ENCODE data around the gene UTS2B. TPM values are rescaled to one million over a fixed set of nuclear protein-coding genes. Genes with fewer than 3 reads are reported as not detected.
A peak's percentile ranks its signal among the peaks of the same experiment; 100 is the strongest.

Gene UTS2B
- total RNA-seq, 1 experiment from 2014 or later = not detected

DNA sequence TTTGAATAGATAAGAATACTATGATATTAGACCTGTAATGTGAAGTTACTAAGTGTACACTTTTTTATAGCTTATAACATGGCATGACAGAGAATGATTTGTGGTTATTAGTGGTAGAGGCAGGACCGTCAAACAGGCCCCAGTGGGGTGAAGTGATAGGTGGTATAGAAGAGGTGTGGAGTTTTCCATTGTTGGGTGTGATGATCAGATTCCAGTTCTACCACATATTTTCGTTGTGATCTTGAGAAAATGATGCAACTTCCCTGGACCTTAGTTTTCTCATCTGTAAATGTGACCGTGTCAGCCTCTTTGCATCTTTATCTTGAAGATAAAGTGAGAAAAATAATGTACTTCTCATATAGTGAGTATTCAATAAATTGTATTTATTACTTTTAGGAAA, 30.3 kb upstream of the UTS2B start:
- Histone ChIP-seq H3K27ac (no peak overlapping the region), H3K9me3 (replicated peaks) (no peaks in the 10 kb centered on the region), H3K36me3 (peaks cover 3% of the 10 kb centered on the region), H3K4me1 (no peaks in the 10 kb centered on the region), H3K4me3 (no peak overlapping the region), H3K27me3 (no peaks in the 10 kb centered on the region)
- DNase-seq = no peak

DNA sequence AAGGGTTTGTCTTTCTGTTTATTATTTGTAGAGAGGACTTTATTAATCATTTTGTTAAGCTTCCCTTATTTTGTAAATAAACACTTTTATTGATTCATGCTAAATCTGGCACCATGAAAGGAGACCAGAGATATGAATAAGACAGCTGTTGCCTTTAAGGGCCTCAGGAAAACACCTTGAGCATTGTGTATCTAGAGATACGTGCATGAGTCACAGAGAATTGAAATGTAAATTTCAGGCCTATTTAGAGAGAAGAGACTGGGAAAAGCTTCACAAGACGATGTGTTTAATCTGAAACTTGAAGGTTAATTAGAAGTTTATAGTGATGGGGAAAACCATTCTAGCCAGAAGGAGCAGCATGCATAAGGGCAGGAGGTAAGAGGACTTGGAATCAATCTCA, 28.6 kb upstream of the UTS2B start:
- Histone ChIP-seq H3K9me3 (replicated peaks) (no peaks in the 10 kb centered on the region), H3K36me3 (peaks cover 3% of the 10 kb centered on the region), H3K4me3 (no peak overlapping the region), H3K27ac (no peak overlapping the region), H3K27me3 (no peaks in the 10 kb centered on the region), H3K4me1 (no peaks in the 10 kb centered on the region)
- no peak for DNase-seq

DNA sequence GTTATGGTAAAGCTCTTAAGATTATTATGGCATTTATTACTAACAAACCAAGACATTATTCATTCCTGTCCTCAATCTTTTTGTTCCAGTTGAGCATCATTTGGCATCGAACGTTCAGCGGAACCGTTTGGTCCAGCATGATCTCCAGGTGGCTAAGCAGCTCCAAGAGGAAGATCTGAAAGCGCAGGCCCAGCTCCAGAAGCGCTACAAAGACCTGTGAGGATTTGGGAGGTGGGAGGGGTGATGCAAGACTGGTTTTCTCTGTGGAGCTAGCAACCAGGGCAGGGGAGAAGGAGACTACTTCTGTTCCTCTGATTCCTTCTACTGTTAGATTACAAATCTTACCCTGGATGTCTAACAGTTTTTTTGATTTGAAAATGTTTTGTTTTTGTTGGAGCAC, 27.6 kb upstream of the UTS2B start:
- Histone ChIP-seq H3K36me3 (peaks cover 3% of the 10 kb centered on the region), H3K27me3 (no peaks in the 10 kb centered on the region), H3K4me1 (peaks cover 3% of the 10 kb centered on the region; the same call in 1 of the 2 replicates), H3K27ac (no peak overlapping the region), H3K4me3 (no peak overlapping the region), H3K9me3 (replicated peaks) (no peaks in the 10 kb centered on the region)
- no peak for DNase-seq

DNA sequence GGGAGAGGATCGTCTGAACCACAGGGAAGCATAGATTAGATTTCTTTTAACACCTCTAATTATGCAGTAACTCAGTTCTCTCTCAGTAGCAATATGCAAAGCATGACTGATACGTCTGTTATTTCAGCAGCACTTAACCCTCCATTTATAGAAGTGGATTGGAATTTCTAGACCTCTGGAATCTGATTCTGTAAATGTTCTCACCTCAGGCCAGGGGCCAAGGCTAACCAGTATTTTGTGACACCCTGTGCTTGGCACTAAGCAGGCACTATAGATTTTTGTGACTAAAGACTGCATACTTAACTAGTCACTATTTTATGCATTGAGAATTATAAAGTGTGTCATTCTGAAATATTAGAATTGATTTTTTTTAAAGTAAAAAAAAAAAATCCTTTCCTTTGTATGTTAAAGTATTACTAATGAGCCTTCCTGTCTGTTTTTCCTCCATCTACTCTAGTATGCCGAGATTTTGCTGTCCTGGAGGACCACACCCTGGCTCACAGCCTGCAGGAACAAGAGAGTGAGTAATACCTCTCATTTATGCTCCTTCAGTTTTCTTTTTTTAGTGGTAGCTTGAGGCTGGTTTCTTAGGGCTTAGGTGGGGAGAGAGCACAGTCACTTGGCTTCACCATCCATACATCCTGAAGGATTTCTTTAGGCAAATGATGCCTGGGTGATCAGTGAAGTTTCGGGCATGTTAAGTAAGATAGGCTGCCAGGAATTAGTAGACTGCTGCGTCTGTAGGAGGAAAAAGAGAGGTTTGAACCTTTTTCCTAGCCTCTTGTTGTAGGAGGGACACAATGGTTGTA, 26.5 kb upstream of the UTS2B start:
- Histone ChIP-seq H3K27me3 (no peaks in the 10 kb centered on the region), H3K36me3 (peaks cover 3% of the 10 kb centered on the region), H3K27ac (peak overlapping the region; percentile 18; the same call in 1 of the 2 replicates), H3K4me3 (no peak overlapping the region), H3K9me3 (replicated peaks) (no peaks in the 10 kb centered on the region), H3K4me1 (peaks cover 6% of the 10 kb centered on the region)
- DNase-seq = no peak

DNA sequence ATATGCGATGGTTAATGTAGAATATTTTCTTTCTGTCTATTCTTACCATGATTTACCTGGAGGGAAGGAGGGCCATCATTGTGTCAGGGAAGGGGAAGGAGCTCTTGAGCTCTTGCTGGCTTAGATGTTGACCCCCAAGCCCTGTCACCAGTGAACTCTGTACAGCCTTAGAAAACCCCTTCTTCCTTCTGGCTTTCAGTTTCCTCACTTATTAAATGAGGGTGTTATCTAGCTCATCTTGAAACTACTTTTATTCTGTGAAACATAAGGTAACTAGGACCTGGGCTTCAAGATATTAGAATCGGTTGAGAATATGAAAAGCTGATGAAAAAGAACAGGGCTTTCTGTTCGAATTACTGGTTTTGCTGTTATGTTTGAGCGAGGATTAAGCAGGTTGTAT, 25.1 kb upstream of the UTS2B start:
- Histone ChIP-seq H3K4me3 (no peak overlapping the region), H3K27ac (no peak overlapping the region), H3K36me3 (no peaks in the 10 kb centered on the region; the same call in 1 of the 2 replicates), H3K9me3 (replicated peaks) (no peaks in the 10 kb centered on the region), H3K27me3 (no peaks in the 10 kb centered on the region), H3K4me1 (peaks cover 6% of the 10 kb centered on the region)
- DNase-seq = no peak

DNA sequence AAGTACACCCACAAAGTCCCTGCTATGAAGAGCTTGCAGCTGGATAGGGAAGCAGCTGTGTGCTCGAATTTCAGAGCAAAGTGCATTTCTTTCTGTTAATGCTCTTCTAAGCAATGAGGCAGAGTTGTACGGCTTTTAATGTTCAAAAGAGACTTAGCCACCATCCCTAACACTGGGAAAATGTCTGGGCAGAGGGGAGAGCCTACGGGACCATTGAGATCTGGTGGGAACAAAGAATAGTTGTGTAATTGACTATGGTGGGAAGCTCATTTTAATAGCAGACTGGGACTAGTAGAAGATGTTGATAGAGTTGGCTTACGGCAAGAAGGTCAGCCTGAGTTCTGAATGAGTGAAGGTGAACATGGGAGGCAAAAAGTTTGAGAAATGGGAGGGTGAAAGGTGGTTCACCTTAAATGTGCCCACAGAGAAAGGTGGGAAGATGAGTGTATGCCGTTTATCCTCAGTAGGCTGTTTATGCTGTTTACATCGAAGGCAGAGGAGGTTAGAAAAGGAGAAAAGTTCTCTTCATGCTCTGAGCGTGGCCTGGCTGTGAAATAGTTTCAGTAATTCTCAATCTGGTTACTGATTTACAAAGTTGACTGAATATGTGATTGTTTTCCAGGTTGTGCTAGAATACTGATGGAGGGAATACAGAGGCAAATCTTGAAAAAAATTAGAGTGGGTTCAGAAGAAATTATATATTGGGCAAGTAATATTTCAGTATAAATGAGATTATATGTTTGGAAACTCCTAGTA, 22.9 kb upstream of the UTS2B start:
- H3K4me3 ChIP-seq = no peak overlapping the region
- no peaks in the 10 kb centered on the region for H3K27me3 ChIP-seq
- peak in 1 of 2 experiments; percentile 40 for DNase-seq
- peaks cover 6% of the 10 kb centered on the region for H3K4me1 ChIP-seq
- no peaks in the 10 kb centered on the region for H3K9me3 ChIP-seq (replicated peaks)
- no peaks in the 10 kb centered on the region for H3K36me3 ChIP-seq
- no peak overlapping the region for H3K27ac ChIP-seq

DNA sequence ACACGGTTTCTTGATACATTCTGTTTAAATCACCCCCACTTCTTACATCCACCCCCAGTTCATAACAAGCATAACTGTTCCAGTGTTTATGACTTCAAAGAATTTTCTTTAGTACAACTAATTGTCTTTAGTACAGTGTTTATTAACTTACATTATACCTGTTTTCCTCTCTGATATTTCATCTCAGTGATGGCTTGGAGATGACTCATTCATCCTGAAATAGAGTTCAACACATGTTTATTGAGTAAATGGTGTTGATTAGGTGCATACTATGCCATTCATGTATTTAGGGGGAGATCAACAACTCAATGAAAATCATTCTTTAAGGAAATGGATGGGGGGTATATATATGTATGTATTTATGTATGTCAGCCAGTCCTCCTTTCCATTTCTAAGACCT, 21.7 kb upstream of the UTS2B start:
- H3K27ac ChIP-seq = no peak overlapping the region
- DNase-seq = no peak
- H3K4me3 ChIP-seq = no peak overlapping the region
- H3K36me3 ChIP-seq = no peaks in the 10 kb centered on the region
- no peaks in the 10 kb centered on the region for H3K9me3 ChIP-seq (replicated peaks)
- no peaks in the 10 kb centered on the region for H3K27me3 ChIP-seq
- H3K4me1 ChIP-seq = peaks cover 6% of the 10 kb centered on the region

DNA sequence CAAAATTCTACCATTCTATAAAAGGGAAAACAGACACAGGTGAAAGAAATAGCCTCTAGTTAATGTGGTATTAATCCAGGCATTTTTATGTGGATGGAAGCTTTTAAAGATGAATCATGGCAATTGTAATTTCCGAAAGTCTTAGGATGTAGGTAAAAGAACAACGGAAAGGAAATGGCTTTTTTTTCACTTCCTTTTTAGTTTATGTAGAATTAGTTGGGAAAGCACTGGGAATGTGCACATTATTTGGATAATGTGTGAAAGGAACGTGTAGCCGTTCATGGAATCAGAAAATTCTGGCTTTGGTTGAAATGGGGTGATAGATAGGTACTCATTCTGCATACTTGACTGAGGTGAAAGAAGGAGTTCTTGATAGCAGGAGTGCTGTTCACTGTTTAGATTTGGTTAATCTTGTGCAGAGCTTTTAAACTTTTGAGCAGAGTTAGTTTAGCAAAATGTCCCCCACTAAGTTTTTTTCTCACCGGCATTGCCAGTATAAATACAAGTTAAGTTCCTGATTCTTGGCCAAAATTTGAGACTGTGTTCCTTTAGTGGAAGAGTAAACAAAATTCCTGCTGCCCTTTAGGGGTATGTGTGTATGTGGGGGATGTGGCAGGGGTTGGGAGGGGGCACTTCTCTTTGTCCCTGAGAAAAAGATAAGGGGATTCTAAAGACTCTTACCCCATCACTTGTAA, 20.2 kb upstream of the UTS2B start:
- Histone ChIP-seq H3K9me3 (replicated peaks) (no peaks in the 10 kb centered on the region), H3K36me3 (no peaks in the 10 kb centered on the region), H3K4me1 (peaks cover 6% of the 10 kb centered on the region), H3K27ac (no peak overlapping the region), H3K4me3 (no peak overlapping the region), H3K27me3 (no peaks in the 10 kb centered on the region)
- DNase-seq = no peak

DNA sequence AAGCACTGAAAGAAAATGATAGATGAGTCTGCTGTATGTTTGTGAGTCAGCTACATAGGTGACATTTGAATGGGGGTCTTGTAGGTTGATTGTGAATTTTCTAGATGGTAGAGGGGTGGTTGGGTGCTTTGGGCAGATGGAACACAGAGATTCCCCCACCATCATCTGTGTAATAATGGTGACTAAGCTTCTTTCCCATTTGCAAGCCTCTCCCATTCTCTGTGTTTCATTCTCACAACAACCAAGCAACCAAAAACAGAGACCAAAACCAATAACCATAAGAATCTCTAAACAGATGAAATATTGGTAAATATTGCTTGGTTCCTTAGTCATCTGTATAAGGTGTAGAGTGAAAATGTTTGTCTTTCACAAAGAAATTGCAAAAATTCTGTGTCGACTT, 17.8 kb upstream of the UTS2B start:
- Histone ChIP-seq H3K9me3 (replicated peaks) (no peaks in the 10 kb centered on the region), H3K36me3 (no peaks in the 10 kb centered on the region), H3K4me3 (no peak overlapping the region), H3K27me3 (no peaks in the 10 kb centered on the region), H3K27ac (no peak overlapping the region), H3K4me1 (peaks cover 5% of the 10 kb centered on the region)
- DNase-seq = no peak

DNA sequence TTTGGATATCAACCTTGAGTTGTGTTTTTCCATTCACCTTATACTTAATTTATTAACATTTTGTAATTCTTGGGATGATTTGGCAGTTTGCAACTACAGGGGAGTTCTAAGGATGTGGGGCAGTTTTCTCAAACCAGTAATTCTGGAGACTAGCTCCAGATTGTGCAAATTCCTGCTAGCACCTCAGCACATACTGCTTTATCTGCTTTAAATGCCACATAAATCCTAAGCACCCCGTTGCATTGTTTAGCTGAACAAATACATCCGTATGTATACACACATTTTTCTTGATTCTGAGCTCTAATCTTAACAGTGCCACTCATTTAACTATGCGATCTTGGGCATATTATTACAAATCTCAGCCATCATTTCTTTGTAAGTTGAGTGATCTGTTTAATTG, 16.9 kb upstream of the UTS2B start:
- Histone ChIP-seq H3K4me3 (no peak overlapping the region), H3K27ac (no peak overlapping the region), H3K4me1 (no peaks in the 10 kb centered on the region), H3K36me3 (no peaks in the 10 kb centered on the region), H3K9me3 (replicated peaks) (no peaks in the 10 kb centered on the region), H3K27me3 (no peaks in the 10 kb centered on the region)
- DNase-seq = no peak

DNA sequence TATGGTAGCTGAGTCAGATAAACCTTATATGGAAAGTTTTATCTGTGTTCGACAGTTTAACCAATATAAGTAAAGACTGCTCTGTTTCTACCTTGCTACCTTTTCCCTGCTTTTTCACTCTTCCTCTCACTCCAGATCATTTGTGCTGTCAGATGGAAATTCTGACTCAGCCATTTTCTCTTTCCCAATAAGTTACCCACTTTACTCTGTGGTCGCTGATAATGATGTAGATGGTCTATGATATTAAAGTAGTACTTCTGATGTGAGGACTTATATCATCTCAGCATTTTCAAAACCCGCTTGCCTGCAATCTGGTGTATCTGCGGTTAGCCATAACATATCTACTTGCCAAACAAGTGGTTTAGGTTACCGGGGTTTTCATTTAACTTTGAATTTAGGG, 15.0 kb upstream of the UTS2B start:
- Histone ChIP-seq H3K27me3 (no peaks in the 10 kb centered on the region), H3K27ac (no peak overlapping the region), H3K4me1 (no peaks in the 10 kb centered on the region), H3K4me3 (no peak overlapping the region), H3K9me3 (replicated peaks) (no peaks in the 10 kb centered on the region), H3K36me3 (no peaks in the 10 kb centered on the region)
- DNase-seq = no peak

DNA sequence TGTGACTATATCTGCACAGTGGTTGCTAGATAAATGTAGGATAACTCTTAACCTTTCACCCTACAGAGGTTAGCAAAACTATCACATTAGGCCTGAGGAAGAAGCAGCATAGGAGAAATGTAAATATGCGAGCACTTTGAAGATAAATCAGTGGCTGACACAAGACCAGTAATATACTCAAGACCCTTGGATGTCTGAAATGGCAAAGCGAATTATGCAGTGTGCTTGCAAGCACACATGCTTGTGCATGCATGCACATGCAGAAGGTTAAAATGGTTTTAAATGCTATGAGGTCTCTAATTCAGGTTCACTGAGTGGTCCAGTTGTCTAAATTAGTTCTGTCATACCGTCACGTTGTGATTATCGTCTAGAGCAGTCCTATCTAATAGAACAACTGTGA, 13.6 kb upstream of the UTS2B start:
- H3K9me3 ChIP-seq (replicated peaks) = no peaks in the 10 kb centered on the region
- no peaks in the 10 kb centered on the region for H3K36me3 ChIP-seq
- H3K27me3 ChIP-seq = no peaks in the 10 kb centered on the region
- no peak overlapping the region for H3K27ac ChIP-seq
- DNase-seq = no peak
- H3K4me1 ChIP-seq = no peaks in the 10 kb centered on the region
- no peak overlapping the region for H3K4me3 ChIP-seq

DNA sequence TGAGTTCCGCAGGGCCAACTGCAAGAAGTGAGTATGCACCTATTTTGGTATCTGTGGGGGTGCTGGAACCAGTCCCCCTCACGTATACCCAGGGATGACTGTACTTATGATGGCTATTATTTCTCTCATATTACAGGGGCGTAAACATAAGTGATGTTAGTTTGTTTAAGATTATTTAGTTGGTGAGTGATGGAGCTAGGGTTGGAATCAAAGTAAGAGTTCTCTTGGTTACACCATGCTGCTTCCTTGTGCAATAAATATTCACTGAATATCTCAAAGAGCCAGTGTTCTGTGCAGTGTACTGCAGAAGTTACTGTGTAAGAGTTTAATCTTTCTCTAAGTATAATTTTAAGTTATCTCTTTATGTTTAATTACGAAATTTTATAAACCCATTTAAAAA, 12.8 kb upstream of the UTS2B start:
- no peaks in the 10 kb centered on the region for H3K4me1 ChIP-seq
- H3K4me3 ChIP-seq = no peak overlapping the region
- no peaks in the 10 kb centered on the region for H3K27me3 ChIP-seq
- H3K9me3 ChIP-seq (replicated peaks) = no peaks in the 10 kb centered on the region
- H3K36me3 ChIP-seq = no peaks in the 10 kb centered on the region
- no peak for DNase-seq
- H3K27ac ChIP-seq = no peak overlapping the region

DNA sequence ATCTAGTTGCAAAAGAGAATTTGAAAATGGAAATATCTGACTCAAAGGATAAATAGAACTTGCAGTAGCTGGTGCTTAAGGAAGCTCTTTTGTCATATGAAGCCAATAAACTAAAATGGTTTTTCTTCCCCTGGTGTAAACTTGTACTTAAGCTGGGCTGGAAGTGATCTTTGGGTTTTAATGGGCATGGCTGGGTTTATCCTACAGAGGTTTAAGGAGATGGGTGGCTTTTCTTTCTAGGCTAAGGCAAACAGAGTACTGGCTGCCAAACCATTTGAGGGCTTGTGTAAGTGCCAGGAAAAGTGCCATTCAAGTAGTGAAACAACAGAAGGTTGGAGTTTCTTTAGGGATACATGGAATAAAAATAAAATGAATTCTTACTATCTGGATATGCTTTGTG, 12.1 kb upstream of the UTS2B start:
- H3K4me3 ChIP-seq = no peak overlapping the region
- H3K36me3 ChIP-seq = no peaks in the 10 kb centered on the region
- no peaks in the 10 kb centered on the region for H3K9me3 ChIP-seq (replicated peaks)
- H3K27ac ChIP-seq = no peak overlapping the region
- H3K4me1 ChIP-seq = no peaks in the 10 kb centered on the region
- H3K27me3 ChIP-seq = no peaks in the 10 kb centered on the region
- no peak for DNase-seq

DNA sequence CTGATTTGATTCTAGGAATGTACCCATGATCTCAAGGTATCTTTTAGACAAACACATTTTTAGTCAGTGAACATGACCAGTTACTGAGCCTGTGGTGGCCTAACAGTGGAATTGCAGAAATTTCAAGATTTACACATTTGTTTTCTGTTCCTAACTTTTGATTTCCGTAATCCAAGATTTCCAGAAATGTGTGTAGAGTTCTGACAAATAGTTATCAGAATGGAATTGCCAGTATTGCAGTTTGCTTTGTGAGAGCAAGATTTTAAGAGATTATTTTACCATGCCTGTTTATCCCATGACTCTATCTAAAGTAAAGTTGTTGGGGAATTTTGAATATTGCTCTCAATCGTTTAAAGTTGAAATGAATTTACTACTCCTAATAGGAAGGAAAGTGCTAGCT, 11.7 kb upstream of the UTS2B start:
- no peak overlapping the region for H3K4me3 ChIP-seq
- no peak overlapping the region for H3K27ac ChIP-seq
- no peaks in the 10 kb centered on the region for H3K4me1 ChIP-seq
- H3K9me3 ChIP-seq (replicated peaks) = no peaks in the 10 kb centered on the region
- H3K27me3 ChIP-seq = no peaks in the 10 kb centered on the region
- DNase-seq = no peak
- H3K36me3 ChIP-seq = no peaks in the 10 kb centered on the region

Data from SJCRH30 (cell line).